ENCODE data around the gene ITFG1. TPM values are rescaled to one million over a fixed set of nuclear protein-coding genes. Genes with fewer than 3 reads are reported as not detected.
A peak's percentile ranks its signal among the peaks of the same experiment; 100 is the strongest.

Gene ITFG1
- total and polyA plus RNA-seq, 9 of the 15 experiments (the other 6 are each of a cell fraction or from before 2014, with no cell fraction given): 17.1 to 83.5 (median 35.8) TPM

- TF ChIP-seq CHD7 (IDR thresholded peaks at IDR 0.05; ENCODE audit: low read depth, low read length): no peak
- no peak for TF ChIP-seq MED1 (CRISPR knock-in tag; IDR thresholded peaks at IDR 0.05; ENCODE audit: borderline replicate concordance)
- TF ChIP-seq REST (IDR thresholded peaks at IDR 0.05; ENCODE audit: borderline replicate concordance): no peak
- TF ChIP-seq REST (CRISPR knock-in tag; IDR thresholded peaks at IDR 0.05; ENCODE audit: low read depth): no peak
- TF ChIP-seq ZNF707 (CRISPR knock-in tag; conservative IDR thresholded peaks at IDR 0.05): no peak
- TF ChIP-seq SUPT5H (IDR thresholded peaks at IDR 0.05): peak; percentile 45
These were observed 31.8 kb upstream of the ITFG1 start (continued) for GRCh38 chr16:47492428-47493377.
